Hematopoietic multipotent progenitor cell treated with erythropoietin and hydrocortisone succinate and interleukin-3 and kit ligand, for 4 days (in vitro differentiated cells): ENCODE data around the gene FOXO3.

Experiments
- DNase-seq: peaks from one replicate; pipeline ENCODE4 v3.0.0-alpha.2; 2015

The FOXO3 gene

DNA sequence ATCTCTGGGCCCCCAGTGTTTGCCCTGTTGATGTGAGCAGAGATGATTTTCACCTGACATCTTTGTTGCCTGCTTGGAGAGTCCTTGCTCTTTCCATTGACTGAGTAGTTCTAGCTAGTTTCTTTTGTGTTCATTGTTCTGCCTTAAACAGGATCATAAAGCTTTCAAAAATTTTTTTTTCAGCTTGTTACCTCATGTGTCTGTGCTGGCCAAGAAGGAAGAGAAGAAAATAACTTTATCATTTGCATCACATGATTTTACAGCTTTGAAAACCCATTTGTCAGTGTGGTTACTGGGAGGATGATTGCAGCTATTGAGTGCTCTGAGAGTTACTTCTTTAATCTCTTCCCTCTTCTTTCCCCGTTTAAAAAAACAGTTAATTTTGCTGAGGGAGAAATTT, 16.0 kb downstream of the FOXO3 start:
- peak; percentile 75 for DNase-seq

DNA sequence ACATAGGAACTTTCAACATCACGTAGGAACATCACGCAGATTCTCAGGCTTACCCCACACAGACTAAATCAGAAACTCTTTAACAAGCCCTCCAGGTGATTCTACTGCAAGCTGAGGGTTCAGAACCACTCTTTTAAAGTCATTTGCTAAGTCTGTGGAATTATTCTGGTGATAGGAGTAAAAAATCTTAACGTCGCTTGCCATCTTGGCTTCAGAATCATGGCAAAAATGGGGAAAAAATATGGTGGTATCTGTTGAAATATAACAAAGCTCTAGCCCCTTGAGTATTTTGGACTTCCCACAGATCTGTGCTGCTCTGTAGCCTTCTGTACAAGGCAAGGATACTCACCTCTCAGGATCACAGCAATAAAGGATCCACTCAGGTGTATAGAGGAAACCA, 17.4 kb downstream of the FOXO3 start:
- DNase-seq, result no peak

DNA sequence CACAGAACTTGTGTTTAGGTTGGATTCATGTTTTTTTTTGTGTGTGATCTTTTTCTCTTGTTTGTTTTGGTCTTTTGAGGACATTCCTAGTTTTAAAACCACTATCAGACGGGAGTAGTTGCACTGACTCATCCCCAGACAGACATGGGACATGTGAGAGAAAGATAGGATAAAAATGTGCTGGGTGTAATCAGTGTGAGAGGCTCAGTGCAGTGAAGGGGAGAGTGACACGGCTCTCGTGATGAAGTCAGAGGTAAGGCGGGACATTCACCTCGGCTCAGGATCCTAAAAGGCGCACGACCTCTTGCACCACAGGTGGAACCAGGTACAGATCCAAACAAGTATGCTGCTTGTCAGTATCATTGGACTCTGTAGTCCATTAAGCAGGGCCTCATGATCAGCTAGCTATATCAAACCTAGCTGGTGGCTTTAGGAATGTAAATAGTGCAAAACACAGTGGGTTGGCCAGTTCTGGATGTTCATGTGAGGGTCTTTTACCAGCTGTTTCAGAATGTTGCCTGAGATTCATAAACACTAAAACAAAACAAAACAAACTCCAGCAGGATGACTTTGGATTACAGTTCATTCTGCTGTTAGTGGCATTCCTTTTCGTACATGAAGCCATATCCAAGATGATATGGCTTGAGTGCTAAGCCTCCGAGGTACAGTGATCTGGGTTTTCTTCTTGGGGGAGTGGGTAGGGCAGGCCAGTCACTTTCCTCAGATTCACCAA, 18.0 kb downstream of the FOXO3 start:
- DNase-seq, result peak; percentile 83

GRCh38 chr6:108579328-108579721, 18.6 kb downstream of the FOXO3 start:
- DNase-seq, result no peak

DNA sequence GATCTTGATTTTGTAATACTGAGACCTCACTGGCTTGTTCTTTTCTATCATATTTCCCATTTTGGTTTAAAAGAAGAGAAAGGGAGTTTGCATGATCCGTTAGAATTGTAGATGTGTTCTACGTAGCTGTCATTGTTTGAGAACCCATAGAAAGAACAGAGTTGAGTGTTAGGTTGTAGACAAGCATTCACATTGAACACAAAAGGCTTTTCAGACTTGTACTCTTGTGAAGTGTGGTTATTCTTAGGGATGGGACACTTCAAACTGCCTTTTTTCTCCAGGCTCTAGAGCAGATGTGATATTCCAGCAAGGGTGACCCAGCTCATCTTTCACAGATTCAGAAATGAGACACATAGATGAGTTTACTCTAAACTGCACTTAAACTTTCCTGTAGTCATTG, 19.9 kb downstream of the FOXO3 start:
- DNase-seq, result no peak

GRCh38 chr6:108581237-108581931, 20.7 kb downstream of the FOXO3 start:
- peak; percentile 88 for DNase-seq

DNA sequence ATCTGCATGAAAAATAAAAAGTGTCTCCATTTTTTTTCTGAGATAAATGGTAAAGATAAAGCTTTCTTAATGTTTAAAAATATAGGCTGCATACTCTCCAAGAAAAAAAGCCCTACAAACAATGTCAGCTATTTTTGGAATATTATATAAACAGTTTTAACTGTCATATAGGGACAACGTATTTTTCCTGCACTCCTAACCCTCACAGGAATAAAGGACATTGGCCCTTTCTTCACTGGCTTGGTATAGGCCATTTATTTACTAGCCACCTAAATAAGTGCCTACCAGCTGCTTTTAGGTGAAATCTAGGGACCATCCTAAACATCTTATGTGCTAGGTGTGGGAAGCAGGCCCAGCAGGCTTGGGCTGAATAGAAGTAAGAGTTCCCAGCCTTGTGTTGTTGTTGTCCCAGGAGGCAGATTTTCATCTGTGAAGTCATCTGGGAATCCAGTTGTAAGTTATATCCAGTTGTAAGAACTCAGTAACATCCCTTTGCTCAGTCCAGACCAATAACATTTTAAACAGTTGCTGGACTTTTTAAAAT, 21.3 kb downstream of the FOXO3 start:
- DNase-seq, result no peak

- DNase-seq, result no peak
Measured at GRCh38 chr6:108582618-108583017, 21.9 kb downstream of the FOXO3 start.

DNA sequence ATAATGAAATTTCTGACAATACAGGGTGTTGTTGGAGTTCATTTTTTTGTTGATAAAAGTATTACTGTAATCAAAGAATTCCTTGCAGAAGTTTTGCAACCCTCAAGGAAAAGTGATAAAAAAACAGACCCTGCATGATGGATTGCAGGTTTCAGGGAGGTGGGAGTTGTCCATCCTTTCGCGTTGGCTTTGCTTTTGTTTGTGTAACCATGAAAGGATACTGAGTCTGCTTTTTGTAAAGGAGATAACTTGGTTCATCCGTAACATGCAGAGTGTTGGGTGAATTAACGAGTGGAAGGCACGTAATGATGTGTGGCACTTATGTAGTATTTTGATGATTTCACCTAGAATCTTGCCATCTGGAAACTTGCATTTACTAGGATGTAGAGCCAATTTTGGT, 23.6 kb downstream of the FOXO3 start:
- DNase-seq, result no peak

DNA sequence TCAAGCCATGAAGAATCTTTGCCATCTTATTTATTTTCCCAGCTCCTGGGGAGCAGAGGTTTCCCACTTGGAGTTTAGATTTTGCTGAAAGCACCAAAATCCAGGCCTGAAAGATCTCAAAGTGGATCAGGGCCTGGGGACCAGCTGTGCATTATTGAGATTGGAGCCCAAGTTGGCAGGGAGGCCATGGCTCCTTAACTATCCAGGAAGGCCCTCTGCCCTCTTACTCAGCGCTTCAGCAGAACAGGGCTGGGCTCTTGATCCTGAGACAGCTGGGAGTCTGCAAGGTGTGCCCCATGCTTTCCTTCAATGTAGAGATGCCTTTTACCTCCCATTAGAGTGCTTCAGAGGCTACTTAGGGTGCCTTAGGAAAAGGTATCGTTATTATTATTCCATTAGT, 24.6 kb downstream of the FOXO3 start:
- DNase-seq, result no peak

DNA sequence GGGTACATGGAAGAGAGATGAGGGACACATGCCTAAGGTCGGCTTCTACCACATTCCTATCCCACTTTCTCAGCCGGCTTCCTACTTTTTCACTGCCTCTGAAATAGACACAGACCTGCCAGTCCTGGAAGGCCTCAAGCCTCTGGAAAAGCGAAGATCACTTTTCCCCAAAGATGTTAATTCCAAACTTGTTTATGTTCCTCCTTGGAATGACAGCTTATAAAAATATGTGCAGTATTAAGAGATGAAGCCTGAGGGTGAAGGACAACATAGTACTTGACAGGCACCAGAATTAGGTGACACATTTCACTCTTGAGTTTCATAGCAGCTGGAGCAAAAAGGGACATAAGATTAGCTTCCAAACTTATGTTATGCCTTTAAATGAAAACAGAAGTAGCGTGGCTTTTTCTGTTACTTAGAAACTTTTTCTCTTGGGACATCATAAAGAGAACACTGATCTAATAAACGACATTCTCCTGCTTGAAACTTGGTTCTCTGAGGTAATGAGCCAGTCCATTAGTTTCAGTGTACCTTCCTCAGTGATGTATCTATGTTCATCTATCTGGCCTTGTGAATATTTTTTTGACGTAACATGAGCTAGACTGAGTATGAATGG, 25.3 kb downstream of the FOXO3 start:
- no peak for DNase-seq

- no peak for DNase-seq
Measured at GRCh38 chr6:108587258-108588059, 26.7 kb downstream of the FOXO3 start.

DNA sequence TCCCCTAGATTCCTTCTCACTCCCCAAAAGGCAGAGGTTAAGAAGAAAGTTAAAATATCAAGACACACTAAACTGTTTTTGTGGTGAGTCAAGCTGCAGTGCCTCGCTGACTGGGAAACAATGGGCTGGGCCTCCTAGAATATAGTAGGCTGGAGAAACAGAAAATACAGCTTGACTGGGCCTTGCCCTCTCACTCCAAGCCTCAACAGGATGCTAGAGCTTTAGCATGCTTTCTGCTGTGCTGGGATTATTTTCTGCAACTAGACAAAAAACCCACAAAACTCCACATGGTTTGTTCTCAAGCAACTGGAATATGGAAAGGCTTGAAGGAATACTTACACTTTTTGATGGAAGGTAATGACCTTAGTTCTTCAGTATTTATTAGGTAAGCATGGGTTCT, 27.9 kb downstream of the FOXO3 start:
- peak; percentile 57 for DNase-seq

- peak; percentile 82 for DNase-seq
Measured at GRCh38 chr6:108589244-108589791, 28.6 kb downstream of the FOXO3 start.

- no peak for DNase-seq
Measured at GRCh38 chr6:108591040-108591816, 30.5 kb downstream of the FOXO3 start.

- peak; percentile 90 for DNase-seq
Measured at GRCh38 chr6:108592371-108593337, 31.9 kb downstream of the FOXO3 start.

- DNase-seq, result no peak
Measured at GRCh38 chr6:108594151-108594550, 33.4 kb downstream of the FOXO3 start.

- DNase-seq, result peak; percentile 22
Measured at GRCh38 chr6:108594640-108595039, 33.9 kb downstream of the FOXO3 start.

- DNase-seq, result peak; percentile 59
Measured at GRCh38 chr6:108596956-108597355, 36.2 kb downstream of the FOXO3 start.

DNA sequence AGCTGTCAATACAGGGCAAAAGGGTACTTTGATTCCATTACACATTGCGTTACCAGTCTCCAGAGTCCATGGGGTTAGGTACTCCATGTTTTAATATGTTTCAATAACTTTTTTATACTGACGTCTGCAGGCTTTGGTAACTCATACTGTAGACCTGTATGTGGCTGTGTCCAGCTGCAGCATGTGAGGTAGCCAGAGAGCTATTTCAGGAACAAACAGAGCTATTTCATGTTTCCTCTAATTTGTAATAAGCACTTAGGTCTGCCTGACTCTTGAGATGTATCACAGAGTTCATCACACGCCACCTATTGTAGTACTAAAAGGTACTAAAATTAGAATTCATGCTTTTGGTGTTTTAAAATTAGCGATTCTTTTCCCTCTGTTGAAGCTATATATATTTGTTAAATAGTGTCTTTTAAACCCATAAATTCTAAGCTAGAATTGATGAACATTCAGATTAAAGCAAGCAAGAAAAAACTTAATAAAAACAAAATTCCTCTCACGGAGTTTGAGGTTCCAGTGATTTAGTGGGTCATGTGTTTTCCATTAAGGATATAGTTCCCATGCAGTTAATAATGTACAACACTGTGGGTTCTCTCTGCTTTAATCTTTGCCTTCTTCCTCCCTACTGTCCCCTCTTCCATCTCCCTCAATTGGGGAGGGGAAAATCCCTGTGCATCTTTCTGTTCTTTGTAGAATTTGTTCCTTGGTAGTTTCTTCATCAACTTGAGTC, 37.0 kb downstream of the FOXO3 start:
- peak; percentile 23 for DNase-seq
